DND-41 (cell line): Measurements from ENCODE around the gene ATXN1.
"Not testable (repeated sequence)": the region's sequence is repeated elsewhere in the genome, so short reads cannot be mapped to it uniquely, and the experiment has no call there.

Experiments
- ATAC-seq: fragments of 200-7000 bp; cut with Tn5 transposase; 3 replicates; pipeline ENCODE4 v1.9.1; 2021; ENCODE audit warnings: low read depth; ENCODE audit not compliant: insufficient read depth
- DNase-seq: peaks from one replicate; pipeline ENCODE4 v3.0.0-alpha.2; 2020
- H2AFZ ChIP-seq: 2 replicates; pipeline ENCODE4 v1.6.0; 2012; ENCODE audit warnings: low read depth, low read length
- H3K27ac ChIP-seq: 2 replicates; pipeline ENCODE4 v1.5.1; 2012; ENCODE audit warnings: low read length, inconsistent platforms
- H3K27me3 ChIP-seq: fragments of 200-600 bp; sonication (generic); 2 replicates; pipeline ENCODE4 v1.6.0; 2012; ENCODE audit warnings: low read length, mild to moderate bottlenecking, inconsistent platforms; ENCODE audit not compliant: insufficient read depth, poor library complexity
- H3K36me3 ChIP-seq: 2 replicates; pipeline ENCODE4 v1.5.1; 2012; ENCODE audit warnings: low read length, inconsistent platforms; ENCODE audit not compliant: insufficient read depth
- H3K4me1 ChIP-seq: 2 replicates; pipeline ENCODE4 v1.5.1; 2012; ENCODE audit warnings: mild to moderate bottlenecking, low read length; ENCODE audit not compliant: insufficient read depth
- H3K4me2 ChIP-seq: 2 replicates; pipeline ENCODE4 v1.6.0; 2012; ENCODE audit warnings: mild to moderate bottlenecking, moderate library complexity, low read length, inconsistent platforms; ENCODE audit not compliant: insufficient read depth
- H3K4me3 ChIP-seq, 2 experiments: fragments of 200-600 bp in 1 of 2; shearing (Covaris generic) in 1 of 2; 2 replicates each; pipeline ENCODE4 v1.5.1; 2012 to 2016; ENCODE audit warnings: inconsistent platforms in 2 of 2, low read length in 2 of 2, mild to moderate bottlenecking in 2 of 2, low read depth in 1 of 2, moderate library complexity in 1 of 2
- H3K79me2 ChIP-seq: 2 replicates; pipeline ENCODE4 v1.6.0; 2012; ENCODE audit warnings: low read length, inconsistent platforms; ENCODE audit not compliant: insufficient read depth
- H3K9ac ChIP-seq: 2 replicates; pipeline ENCODE4 v1.6.0; 2012; ENCODE audit warnings: low read depth, mild to moderate bottlenecking, inconsistent platforms, low read length, moderate library complexity
- H3K9me3 ChIP-seq: 2 replicates; pipeline ENCODE4 v1.5.1; 2012; ENCODE audit warnings: low read length, moderate library complexity, mild to moderate bottlenecking, inconsistent platforms; ENCODE audit not compliant: insufficient read depth, severe bottlenecking
- H4K20me1 ChIP-seq: 2 replicates; pipeline ENCODE4 v1.6.0; 2012; ENCODE audit warnings: low read length; ENCODE audit not compliant: insufficient read depth
- CTCF ChIP-seq: IDR thresholded peaks from 2 replicates; pipeline ENCODE4 v1.5.1; 2012; ENCODE audit warnings: borderline replicate concordance, low read length, moderate library complexity, mild to moderate bottlenecking; ENCODE audit not compliant: poor library complexity, severe bottlenecking; ENCODE audit errors: extremely low read depth
- EZH2 ChIP-seq: IDR thresholded peaks from 3 replicates; pipeline ENCODE4 v1.6.1; 2012; ENCODE audit warnings: borderline replicate concordance, low read depth, mild to moderate bottlenecking, moderate library complexity, low read length, inconsistent platforms; ENCODE audit not compliant: severe bottlenecking

The ATXN1 gene

GRCh38 chr6:16613504-16613903, 147.8 kb downstream of the ATXN1 start:
- H3K36me3 ChIP-seq, H3K9me3 ChIP-seq, H3K4me1 ChIP-seq, H4K20me1 ChIP-seq, H3K4me2 ChIP-seq, H3K27me3 ChIP-seq, ATAC-seq, H2AFZ ChIP-seq, H3K27ac ChIP-seq, H3K79me2 ChIP-seq, DNase-seq, H3K9ac ChIP-seq, H3K4me3 ChIP-seq: not testable (repeated sequence)

GRCh38 chr6:16608444-16608843, 152.8 kb downstream of the ATXN1 start:
- Histone ChIP-seq H3K27ac (no peak overlapping the region), H3K9me3 (no peaks in the 10 kb centered on the region), H3K4me2 (no peak overlapping the region), H3K79me2 (no peaks in the 10 kb centered on the region), H4K20me1 (no peaks in the 10 kb centered on the region), H3K36me3 (no peaks in the 10 kb centered on the region), H3K27me3 (no peaks in the 10 kb centered on the region), H3K4me1 (no peaks in the 10 kb centered on the region), H3K9ac (no peak overlapping the region), H3K4me3 (no peak overlapping the region), H2AFZ (no peak overlapping the region)
- TF ChIP-seq CTCF (no peak), EZH2 (no peak)
- ATAC-seq (no peak), DNase-seq (no peak)

GRCh38 chr6:16602035-16602434, 159.2 kb downstream of the ATXN1 start:
- Histone ChIP-seq H3K9me3 (no peaks in the 10 kb centered on the region), H3K27ac (no peak overlapping the region), H4K20me1 (no peaks in the 10 kb centered on the region), H2AFZ (no peak overlapping the region), H3K4me3 (no peak overlapping the region), H3K4me2 (no peak overlapping the region), H3K27me3 (no peaks in the 10 kb centered on the region), H3K79me2 (no peaks in the 10 kb centered on the region), H3K36me3 (no peaks in the 10 kb centered on the region), H3K9ac (no peak overlapping the region), H3K4me1 (no peaks in the 10 kb centered on the region)
- DNase-seq (no peak), ATAC-seq (no peak)
- TF ChIP-seq CTCF (no peak), EZH2 (no peak)

GRCh38 chr6:16600701-16601100, 160.6 kb downstream of the ATXN1 start:
- Histone ChIP-seq H3K4me2 (no peak overlapping the region), H3K4me3 (no peak overlapping the region), H3K36me3 (no peaks in the 10 kb centered on the region), H2AFZ (no peak overlapping the region), H3K79me2 (no peaks in the 10 kb centered on the region), H3K27ac (no peak overlapping the region), H3K4me1 (no peaks in the 10 kb centered on the region), H4K20me1 (no peaks in the 10 kb centered on the region), H3K27me3 (no peaks in the 10 kb centered on the region), H3K9ac (no peak overlapping the region), H3K9me3 (no peaks in the 10 kb centered on the region)
- TF ChIP-seq EZH2 (no peak), CTCF (no peak)
- ATAC-seq = no peak
- no peak for DNase-seq
